ENCODE results near the gene ATP6V0B.

ATP6V0B gene

GRCh38 chr1:43952731-43953346, 21.9 kb upstream of the ATP6V0B start:
- H3K4me3 ChIP-seq (replicated peaks; ENCODE audit: low read depth, low read length): no peak overlapping the region
- TF ChIP-seq CTCF (IDR thresholded peaks at IDR 0.05; ENCODE audit: low read depth, low read length, missing control alignments): no peak
- DNase-seq (ENCODE audit: extremely low read depth, low read depth): no peak

- DNase-seq (ENCODE audit: extremely low read depth, low read depth): no peak
- no peak overlapping the region for H3K4me3 ChIP-seq (replicated peaks; ENCODE audit: low read depth, low read length)
- no peak for TF ChIP-seq CTCF (IDR thresholded peaks at IDR 0.05; ENCODE audit: low read depth, low read length, missing control alignments)
Measured at GRCh38 chr1:43953361-43953760, 21.4 kb upstream of the ATP6V0B start.

- no peak overlapping the region for H3K4me3 ChIP-seq (replicated peaks; ENCODE audit: low read depth, low read length)
- DNase-seq (ENCODE audit: extremely low read depth, low read depth): no peak
- TF ChIP-seq CTCF (IDR thresholded peaks at IDR 0.05; ENCODE audit: low read depth, low read length, missing control alignments): no peak
Measured at GRCh38 chr1:43954036-43954435, 20.7 kb upstream of the ATP6V0B start.

- no peak for TF ChIP-seq CTCF (IDR thresholded peaks at IDR 0.05; ENCODE audit: low read depth, low read length, missing control alignments)
- no peak overlapping the region for H3K4me3 ChIP-seq (replicated peaks; ENCODE audit: low read depth, low read length)
- DNase-seq (ENCODE audit: extremely low read depth, low read depth): no peak
Measured at GRCh38 chr1:43956234-43956633, 18.5 kb upstream of the ATP6V0B start.

GRCh38 chr1:43957407-43958040, 17.2 kb upstream of the ATP6V0B start:
- no peak for TF ChIP-seq CTCF (IDR thresholded peaks at IDR 0.05; ENCODE audit: low read depth, low read length, missing control alignments)
- H3K4me3 ChIP-seq (replicated peaks; ENCODE audit: low read depth, low read length): no peak overlapping the region
- no peak for DNase-seq (ENCODE audit: extremely low read depth, low read depth)

GRCh38 chr1:43958351-43959255, 16.2 kb upstream of the ATP6V0B start:
- no peak for TF ChIP-seq CTCF (IDR thresholded peaks at IDR 0.05; ENCODE audit: low read depth, low read length, missing control alignments)
- DNase-seq (ENCODE audit: extremely low read depth, low read depth): no peak
- no peak overlapping the region for H3K4me3 ChIP-seq (replicated peaks; ENCODE audit: low read depth, low read length)
